A549 (cell line): ENCODE results near the gene ATP13A3.

Experiments used
- CHD2 ChIP-seq: fragments of 150-350 bp; IDR thresholded peaks from 2 replicates; pipeline ENCODE4 v1.6.1; 2014; ENCODE audit warnings: low read length; ENCODE audit not compliant: partially characterized antibody
- EP300 ChIP-seq, 2 experiments: fragments of >200 bp; sonication (Bioruptor Twin); formaldehyde crosslinking; IDR thresholded peaks; 2 replicates in 1 of 2; 3 replicates in 1 of 2; pipeline ENCODE4 v1.6.1; 2016 to 2017
- HOXB5 ChIP-seq: fragments of 250-450 bp; sonication (Bioruptor Pico); IDR thresholded peaks from 2 replicates; pipeline ENCODE4 v1.5.0; 2020; ENCODE audit warnings: mild to moderate bottlenecking, moderate library complexity
- POLR2A ChIP-seq: IDR thresholded peaks from 2 replicates; pipeline ENCODE4 v1.6.1; 2012; ENCODE audit warnings: mild to moderate bottlenecking, low read length
- RAD21 ChIP-seq, 2 experiments: fragments of >200 bp in 1 of 2; sonication (Bioruptor Twin) in 1 of 2; formaldehyde crosslinking in 1 of 2; IDR thresholded peaks in 1 of 2; conservative IDR thresholded peaks in 1 of 2; 2 replicates in 1 of 2; 3 replicates in 1 of 2; pipeline ENCODE4 v1.6.1; 2012 to 2018; ENCODE audit warnings: inconsistent platforms in 1 of 2
- TF ChIP-seq, protein P1 (sequence below): fragments of >200 bp; sonication (Bioruptor Twin); formaldehyde crosslinking; IDR thresholded peaks from 3 replicates; pipeline ENCODE4 v1.5.1; 2016
- TF ChIP-seq, protein P2 (sequence below): fragments of 450-650 bp; IDR thresholded peaks from 2 replicates; pipeline ENCODE4 v1.6.1; 2014; ENCODE audit warnings: antibody characterized with exemption
- TF ChIP-seq, protein P3 (sequence below): IDR thresholded peaks from 2 replicates; pipeline ENCODE4 v1.6.1; 2012

DNA sequence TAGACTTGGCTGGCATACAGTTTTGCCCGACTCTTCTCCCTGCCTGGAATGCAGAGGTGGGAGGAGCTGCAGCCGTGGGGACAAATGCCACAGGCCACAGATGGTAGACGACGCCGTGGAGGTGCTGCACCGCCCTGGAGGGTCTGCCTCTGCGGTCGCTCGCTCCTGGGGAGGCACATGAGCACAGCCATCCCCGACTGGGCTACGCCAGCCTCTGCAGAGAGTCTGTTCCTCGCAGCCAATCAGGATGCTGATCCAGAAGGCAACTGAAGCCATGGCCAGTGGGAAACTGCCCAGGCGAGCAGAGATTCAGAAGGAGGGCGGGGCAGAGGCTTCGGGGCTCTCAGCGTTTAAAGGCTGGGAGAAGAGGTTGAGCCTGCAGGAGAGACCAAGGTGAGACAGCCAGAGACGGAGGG, 105.3 kb downstream of the ATP13A3 start:
- TF ChIP-seq, protein P1, sequence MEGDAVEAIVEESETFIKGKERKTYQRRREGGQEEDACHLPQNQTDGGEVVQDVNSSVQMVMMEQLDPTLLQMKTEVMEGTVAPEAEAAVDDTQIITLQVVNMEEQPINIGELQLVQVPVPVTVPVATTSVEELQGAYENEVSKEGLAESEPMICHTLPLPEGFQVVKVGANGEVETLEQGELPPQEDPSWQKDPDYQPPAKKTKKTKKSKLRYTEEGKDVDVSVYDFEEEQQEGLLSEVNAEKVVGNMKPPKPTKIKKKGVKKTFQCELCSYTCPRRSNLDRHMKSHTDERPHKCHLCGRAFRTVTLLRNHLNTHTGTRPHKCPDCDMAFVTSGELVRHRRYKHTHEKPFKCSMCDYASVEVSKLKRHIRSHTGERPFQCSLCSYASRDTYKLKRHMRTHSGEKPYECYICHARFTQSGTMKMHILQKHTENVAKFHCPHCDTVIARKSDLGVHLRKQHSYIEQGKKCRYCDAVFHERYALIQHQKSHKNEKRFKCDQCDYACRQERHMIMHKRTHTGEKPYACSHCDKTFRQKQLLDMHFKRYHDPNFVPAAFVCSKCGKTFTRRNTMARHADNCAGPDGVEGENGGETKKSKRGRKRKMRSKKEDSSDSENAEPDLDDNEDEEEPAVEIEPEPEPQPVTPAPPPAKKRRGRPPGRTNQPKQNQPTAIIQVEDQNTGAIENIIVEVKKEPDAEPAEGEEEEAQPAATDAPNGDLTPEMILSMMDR: no peak
- TF ChIP-seq RAD21 (conservative IDR thresholded peaks at IDR 0.05 in 1 of 2, IDR thresholded peaks at IDR 0.05 in 1 of 2) (no peak), POLR2A (no peak), CHD2 (no peak), HOXB5 (CRISPR knock-in tag) (no peak), EP300 (IDR thresholded peaks at IDR 0.05) (no peak)
- TF ChIP-seq, protein P2, sequence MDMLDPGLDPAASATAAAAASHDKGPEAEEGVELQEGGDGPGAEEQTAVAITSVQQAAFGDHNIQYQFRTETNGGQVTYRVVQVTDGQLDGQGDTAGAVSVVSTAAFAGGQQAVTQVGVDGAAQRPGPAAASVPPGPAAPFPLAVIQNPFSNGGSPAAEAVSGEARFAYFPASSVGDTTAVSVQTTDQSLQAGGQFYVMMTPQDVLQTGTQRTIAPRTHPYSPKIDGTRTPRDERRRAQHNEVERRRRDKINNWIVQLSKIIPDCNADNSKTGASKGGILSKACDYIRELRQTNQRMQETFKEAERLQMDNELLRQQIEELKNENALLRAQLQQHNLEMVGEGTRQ: no peak
- TF ChIP-seq, protein P3, sequence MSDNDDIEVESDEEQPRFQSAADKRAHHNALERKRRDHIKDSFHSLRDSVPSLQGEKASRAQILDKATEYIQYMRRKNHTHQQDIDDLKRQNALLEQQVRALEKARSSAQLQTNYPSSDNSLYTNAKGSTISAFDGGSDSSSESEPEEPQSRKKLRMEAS: no peak
